ENCODE data around the gene CCDC110. TPM values are rescaled to one million over a fixed set of nuclear protein-coding genes. Genes with fewer than 3 reads are reported as not detected.

CCDC110 gene
- total RNA-seq, 1 experiment from 2014 or later: 0.98 TPM

- DNase-seq (ENCODE audit: low spot score): no peak
- in situ Hi-C loops (cut with HindIII; ENCODE audit: low sequenced_read_pairs): no loop called here
These were observed 41.9 kb downstream of the CCDC110 start for GRCh38 chr4:185429660-185430059.

- no peak for DNase-seq (ENCODE audit: low spot score)
- in situ Hi-C loops (cut with HindIII; ENCODE audit: low sequenced_read_pairs): no loop called here
These were observed 44.4 kb downstream of the CCDC110 start for GRCh38 chr4:185426960-185427688.

GRCh38 chr4:185425647-185426352 lies 45.7 kb downstream of the CCDC110 start, which contains the start of gene UFSP2:
Gene UFSP2, minus strand, starts transcription at chr4:185425964. Its CDS starts 96 bp downstream, at chr4:185425868.
- in situ Hi-C loops (cut with HindIII; ENCODE audit: low sequenced_read_pairs): no loop called here
- DNase-seq (ENCODE audit: low spot score): peak; percentile 88

- in situ Hi-C loops (cut with HindIII; ENCODE audit: low sequenced_read_pairs): no loop called here
- DNase-seq (ENCODE audit: low spot score): peak; percentile 59
These were observed 46.5 kb downstream of the CCDC110 start for GRCh38 chr4:185424905-185425646.

GRCh38 chr4:185421366-185422124 lies 50.0 kb downstream of the CCDC110 start:
- DNase-seq (ENCODE audit: low spot score): no peak
- in situ Hi-C loops (cut with HindIII; ENCODE audit: low sequenced_read_pairs): no loop called here

GRCh38 chr4:185416955-185417354 lies 54.6 kb downstream of the CCDC110 start:
- in situ Hi-C loops (cut with HindIII; ENCODE audit: low sequenced_read_pairs): no loop called here
- no peak for DNase-seq (ENCODE audit: low spot score)

GRCh38 chr4:185412412-185412811 lies 59.1 kb downstream of the CCDC110 start:
- DNase-seq (ENCODE audit: low spot score): no peak
- in situ Hi-C loops (cut with HindIII; ENCODE audit: low sequenced_read_pairs): no loop called here

GRCh38 chr4:185411849-185412248 lies 59.7 kb downstream of the CCDC110 start:
- DNase-seq (ENCODE audit: low spot score): no peak
- in situ Hi-C loops (cut with HindIII; ENCODE audit: low sequenced_read_pairs): no loop called here

GRCh38 chr4:185408432-185408831 lies 63.1 kb downstream of the CCDC110 start:
- in situ Hi-C loops (cut with HindIII; ENCODE audit: low sequenced_read_pairs): no loop called here
- DNase-seq (ENCODE audit: low spot score): no peak

GRCh38 chr4:185405296-185405999 lies 66.1 kb downstream of the CCDC110 start:
- no peak for DNase-seq (ENCODE audit: low spot score)
- in situ Hi-C loops (cut with HindIII; ENCODE audit: low sequenced_read_pairs): no loop called here

- in situ Hi-C loops (cut with HindIII; ENCODE audit: low sequenced_read_pairs): no loop called here
- DNase-seq (ENCODE audit: low spot score): peak; percentile 47
These were observed 67.5 kb downstream of the CCDC110 start for GRCh38 chr4:185404031-185404430.

GRCh38 chr4:185399466-185399865 lies 72.1 kb downstream of the CCDC110 start:
- in situ Hi-C loops (cut with HindIII; ENCODE audit: low sequenced_read_pairs): no loop called here
- no peak for DNase-seq (ENCODE audit: low spot score)

- no peak for DNase-seq (ENCODE audit: low spot score)
- in situ Hi-C loops (cut with HindIII; ENCODE audit: low sequenced_read_pairs): no loop called here
These were observed 72.9 kb downstream of the CCDC110 start for GRCh38 chr4:185398618-185399017.

- peak; percentile 43 for DNase-seq (ENCODE audit: low spot score)
- in situ Hi-C loops (cut with HindIII; ENCODE audit: low sequenced_read_pairs): no loop called here
These were observed 74.7 kb downstream of the CCDC110 start, which contains the start of gene ANKRD37 for GRCh38 chr4:185396724-185397385. Gene ANKRD37, plus strand, starts transcription at chr4:185396841. Its CDS starts 83 bp downstream, at chr4:185396924.

GRCh38 chr4:185395956-185396723 lies 75.4 kb downstream of the CCDC110 start:
- in situ Hi-C loops (cut with HindIII; ENCODE audit: low sequenced_read_pairs): no loop called here

GRCh38 chr4:185395238-185395955 lies 76.1 kb downstream of the CCDC110 start, which contains the start of gene LRP2BP:
Gene LRP2BP, minus strand, starts transcription at chr4:185395924. Its CDS starts 17,738 bp downstream, at chr4:185378186.
- in situ Hi-C loops (cut with HindIII; ENCODE audit: low sequenced_read_pairs): no loop called here
- peak; percentile 93 for DNase-seq (ENCODE audit: low spot score)

More at GRCh38 chr4:185395956-185396723, 75.4 kb downstream of the CCDC110 start:
- peak; percentile 97 for DNase-seq (ENCODE audit: low spot score)
